Measurements from ENCODE around the gene SCN8A. TPM values are rescaled to one million over a fixed set of nuclear protein-coding genes. Genes with fewer than 3 reads are reported as not detected.

The SCN8A gene
- total RNA-seq, 3 donors from 2014 or later (not counting 1 experiment from before 2014, with no cell fraction given): 0.42 to 0.66 (median 0.65) TPM

GRCh38 chr12:51836041-51836826, 245.2 kb downstream of the SCN8A start:
- DNase-seq: no peak
- Mint-ChIP-seq H3K27me3 (ENCODE audit: low read depth in 2 of 2) (peaks cover 36% of the 10 kb centered on the region in 2 donors), H3K36me3 (no peaks in the 10 kb centered on the region), H3K4me1 (peaks cover 8 to 15% of the 10 kb centered on the region in 2 donors), H3K27ac (no peak overlapping the region), H3K4me3 (no peak overlapping the region), H3K9me3 (no peaks in the 10 kb centered on the region)
- Histone ChIP-seq H3K27me3 (ENCODE audit: control insufficient read depth, insufficient read depth, low read length) (peaks cover 7% of the 10 kb centered on the region), H3K4me1 (ENCODE audit: control insufficient read depth, insufficient read depth, low read length) (peaks cover 16% of the 10 kb centered on the region), H3K9me3 (ENCODE audit: control insufficient read depth, insufficient read depth, low read length) (no peaks in the 10 kb centered on the region), H3K36me3 (ENCODE audit: control insufficient read depth, insufficient read depth, low read length) (no peaks in the 10 kb centered on the region), H3K4me3 (ENCODE audit: low read length) (no peak overlapping the region), H3K27ac (ENCODE audit: low read length) (no peak overlapping the region)
- WGBS (ENCODE audit: insufficient coverage): 80% methylated on average over 10 of the region's 13 CpGs
- TF ChIP-seq CTCF (IDR thresholded peaks at IDR 0.05): no peak
- intact Hi-C loops (cut with micrococcal nuclease): no loop called here
- ATAC-seq: no peak

GRCh38 chr12:51836827-51837173, 245.8 kb downstream of the SCN8A start:
- Mint-ChIP-seq H3K4me3 (no peak overlapping the region), H3K9me3 (no peaks in the 10 kb centered on the region), H3K4me1 (peaks cover 8 to 15% of the 10 kb centered on the region in 2 donors), H3K27ac (no peak overlapping the region), H3K36me3 (no peaks in the 10 kb centered on the region), H3K27me3 (ENCODE audit: low read depth in 2 of 2) (peaks cover 31 to 34% of the 10 kb centered on the region in 2 donors)
- no peak for DNase-seq
- Histone ChIP-seq H3K27ac (ENCODE audit: low read length) (no peak overlapping the region), H3K9me3 (ENCODE audit: control insufficient read depth, insufficient read depth, low read length) (no peaks in the 10 kb centered on the region), H3K36me3 (ENCODE audit: control insufficient read depth, insufficient read depth, low read length) (no peaks in the 10 kb centered on the region), H3K27me3 (ENCODE audit: control insufficient read depth, insufficient read depth, low read length) (peaks cover 7% of the 10 kb centered on the region), H3K4me1 (ENCODE audit: control insufficient read depth, insufficient read depth, low read length) (peaks cover 13% of the 10 kb centered on the region), H3K4me3 (ENCODE audit: low read length) (no peak overlapping the region)
- no peak for ATAC-seq
- no peak for TF ChIP-seq CTCF (IDR thresholded peaks at IDR 0.05)
- 89% methylated on average over 6 of the region's 6 CpGs for WGBS (ENCODE audit: insufficient coverage)
- intact Hi-C loops (cut with micrococcal nuclease): no loop called here

- no peaks in the 10 kb centered on the region for H3K36me3 ChIP-seq (ENCODE audit: control insufficient read depth, insufficient read depth, low read length)
- intact Hi-C loops (cut with micrococcal nuclease): no loop called here
- H3K27me3 ChIP-seq (ENCODE audit: control insufficient read depth, insufficient read depth, low read length): peaks cover 6% of the 10 kb centered on the region
- Mint-ChIP-seq H3K4me3 (no peak overlapping the region), H3K27ac (no peak overlapping the region), H3K36me3 (no peaks in the 10 kb centered on the region), H3K9me3 (no peaks in the 10 kb centered on the region), H3K4me1 (peaks cover 8 to 12% of the 10 kb centered on the region in 2 donors), H3K27me3 (ENCODE audit: low read depth in 2 of 2) (peaks cover 27 to 35% of the 10 kb centered on the region in 2 donors)
- no peak overlapping the region for H3K4me3 ChIP-seq (ENCODE audit: low read length)
- no peak for TF ChIP-seq CTCF (IDR thresholded peaks at IDR 0.05)
- DNase-seq (no peak), ATAC-seq (no peak)
- H3K9me3 ChIP-seq (ENCODE audit: control insufficient read depth, insufficient read depth, low read length): no peaks in the 10 kb centered on the region
- WGBS (ENCODE audit: insufficient coverage): 77% methylated on average over 7 of the region's 7 CpGs
- no peak overlapping the region for H3K27ac ChIP-seq (ENCODE audit: low read length)
- H3K4me1 ChIP-seq (ENCODE audit: control insufficient read depth, insufficient read depth, low read length): peaks cover 13% of the 10 kb centered on the region
Measured at GRCh38 chr12:51837286-51837685, 246.3 kb downstream of the SCN8A start.

GRCh38 chr12:51838036-51838435, 247.0 kb downstream of the SCN8A start:
- Mint-ChIP-seq H3K9me3 (no peaks in the 10 kb centered on the region), H3K4me3 (no peak overlapping the region), H3K36me3 (no peaks in the 10 kb centered on the region), H3K27me3 (ENCODE audit: low read depth in 2 of 2) (peaks cover 20 to 28% of the 10 kb centered on the region in 2 donors), H3K27ac (no peak overlapping the region), H3K4me1 (peaks cover 3 to 5% of the 10 kb centered on the region in 2 donors)
- DNase-seq (no peak), ATAC-seq (no peak)
- 57% methylated on average over 2 of the region's 4 CpGs for WGBS (ENCODE audit: insufficient coverage)
- Histone ChIP-seq H3K4me3 (ENCODE audit: low read length) (no peak overlapping the region), H3K4me1 (ENCODE audit: control insufficient read depth, insufficient read depth, low read length) (peaks cover 6% of the 10 kb centered on the region), H3K27me3 (ENCODE audit: control insufficient read depth, insufficient read depth, low read length) (peaks cover 5% of the 10 kb centered on the region), H3K27ac (ENCODE audit: low read length) (no peak overlapping the region), H3K9me3 (ENCODE audit: control insufficient read depth, insufficient read depth, low read length) (no peaks in the 10 kb centered on the region), H3K36me3 (ENCODE audit: control insufficient read depth, insufficient read depth, low read length) (no peaks in the 10 kb centered on the region)
- no peak for TF ChIP-seq CTCF (IDR thresholded peaks at IDR 0.05)
- intact Hi-C loops (cut with micrococcal nuclease): no loop called here
